ENCODE results near the gene FFAR1.

Gene FFAR1

DNA sequence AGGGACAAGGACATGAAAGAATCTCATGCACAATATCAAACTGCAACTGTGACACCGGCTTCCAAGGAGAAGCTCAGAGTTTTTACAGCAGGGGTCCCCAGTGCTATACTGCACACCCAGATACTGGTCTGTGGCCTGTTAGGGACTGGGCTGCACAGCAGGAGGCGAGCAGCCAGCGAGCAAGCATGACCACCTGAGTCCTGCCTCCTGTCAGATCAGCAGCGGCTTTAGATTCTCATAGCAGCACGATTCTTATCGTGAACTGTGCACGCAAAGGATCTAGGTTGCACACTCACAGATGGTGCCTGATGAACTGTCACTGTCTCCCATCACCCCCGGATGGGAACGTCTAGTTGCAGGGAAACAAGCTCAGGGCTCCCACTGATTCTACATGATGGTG is 31.8 kb upstream of the FFAR1 start:
- no peak for DNase-seq

DNA sequence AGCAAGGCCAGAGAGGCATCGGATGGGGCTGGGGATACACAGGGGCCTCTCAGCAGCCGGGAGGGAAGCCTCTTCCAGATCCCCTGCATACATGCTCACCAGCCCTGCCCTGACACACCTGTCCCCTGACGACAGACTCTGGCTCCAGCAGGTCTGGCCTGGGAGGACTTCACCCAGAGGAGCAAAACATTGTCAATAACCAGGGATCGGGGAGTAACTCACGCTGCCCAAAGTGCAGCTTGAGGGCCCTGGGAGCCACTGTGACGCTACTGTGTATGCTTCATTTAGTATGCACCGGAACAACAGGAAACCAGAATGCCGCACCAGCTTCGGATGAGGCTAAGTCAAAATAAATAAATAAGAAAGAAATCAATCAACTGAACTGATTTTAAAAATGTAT is 31.1 kb upstream of the FFAR1 start:
- no peak for DNase-seq

DNA sequence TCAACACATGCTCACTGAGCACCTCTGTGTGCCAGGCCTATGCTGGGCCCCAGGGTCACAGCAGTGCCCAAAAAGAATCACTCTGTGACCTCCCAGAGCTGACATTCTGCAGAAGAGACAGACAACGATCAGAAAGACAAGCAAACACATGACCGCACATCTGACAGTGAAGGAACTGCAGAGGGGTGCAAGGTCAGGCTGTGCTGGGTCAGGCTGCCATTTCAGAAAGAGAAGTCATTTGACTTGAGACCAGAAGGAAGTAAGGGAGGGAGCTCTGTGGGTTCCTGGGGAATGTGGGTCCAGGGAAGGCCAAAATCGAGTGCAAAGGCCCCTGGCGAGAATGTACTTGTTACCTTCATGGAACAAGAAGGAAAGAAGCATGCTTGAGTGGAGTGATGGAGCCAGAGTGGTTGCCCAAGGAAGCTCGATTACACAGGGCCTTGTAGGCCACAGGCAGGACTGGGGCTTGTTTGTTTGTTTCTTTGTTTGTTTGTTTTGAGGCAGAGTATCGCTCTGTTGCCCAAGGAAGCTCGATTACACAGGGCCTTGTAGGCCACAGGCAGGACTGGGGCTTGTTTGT is 30.1 kb upstream of the FFAR1 start:
- no peak for DNase-seq

DNA sequence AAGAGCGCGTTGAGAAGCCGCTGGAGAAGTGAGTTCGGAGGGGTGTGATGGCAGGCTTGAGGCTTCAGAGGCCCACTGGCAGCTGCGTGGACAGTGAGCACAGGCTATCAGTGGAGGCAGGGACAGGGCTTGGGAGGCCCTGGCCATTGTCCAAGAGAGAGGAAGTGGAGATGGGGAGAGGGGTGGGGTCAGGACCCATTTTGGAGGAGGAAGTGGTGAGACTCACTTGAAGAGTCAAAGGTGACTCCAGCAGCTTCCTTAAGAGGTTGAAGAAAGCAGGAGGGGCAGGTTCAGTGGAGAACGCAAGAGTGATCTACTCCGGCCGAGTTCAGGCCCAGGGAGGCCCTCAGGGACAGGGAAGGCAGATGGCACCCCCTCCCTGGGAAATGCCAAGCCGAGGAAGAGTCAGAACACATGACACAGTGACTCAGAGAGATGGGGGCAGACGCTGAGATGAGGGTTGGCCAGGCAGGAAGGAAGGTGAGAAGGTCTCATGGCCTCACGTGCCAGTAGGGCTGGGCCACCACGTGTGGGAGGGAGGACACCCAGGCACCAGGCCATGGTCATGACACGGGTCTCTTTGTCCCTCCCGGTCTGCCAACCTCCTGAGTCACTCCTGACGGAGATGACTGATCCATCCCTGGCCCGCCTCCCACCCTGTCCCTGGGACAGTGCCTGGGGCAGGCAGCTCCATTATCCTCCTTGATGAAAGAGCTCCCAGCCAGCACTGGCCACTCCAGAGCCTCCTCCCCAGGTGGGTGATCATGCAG is 28.8 kb upstream of the FFAR1 start:
- DNase-seq, result peak in 1 of 2 donors; percentile 83

DNA sequence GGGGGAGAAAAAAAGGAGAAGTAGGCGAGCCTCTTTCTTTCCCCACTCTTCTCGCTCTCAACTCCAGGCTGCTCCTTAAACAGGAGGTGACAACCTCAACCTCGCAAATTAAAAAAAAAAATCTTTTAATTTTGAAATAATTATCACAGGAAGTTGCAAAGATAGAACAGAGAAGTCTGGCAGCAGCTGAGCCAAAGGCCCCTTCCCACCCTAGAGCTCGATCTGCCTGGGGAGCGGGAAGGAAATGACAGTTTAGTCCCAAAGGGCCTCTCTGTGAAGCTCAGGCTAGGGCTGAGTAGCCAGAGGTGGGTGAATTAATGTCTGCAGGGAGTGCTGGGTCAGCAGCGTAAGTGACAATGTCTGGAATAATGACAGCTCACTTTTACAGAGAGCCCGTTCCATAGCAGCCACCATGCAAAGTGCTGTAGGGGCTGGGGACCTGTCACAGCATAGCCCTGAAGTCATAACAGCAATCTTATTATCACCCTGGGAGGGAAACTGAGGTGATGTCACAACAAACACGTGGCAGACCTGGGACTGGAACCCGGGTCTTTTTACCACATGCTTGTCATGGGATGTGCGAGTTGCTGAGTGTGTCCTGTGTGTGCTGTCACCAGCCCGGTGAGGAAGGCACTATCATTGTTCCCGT is 27.5 kb upstream of the FFAR1 start:
- peak in 1 of 2 donors; percentile 47 for DNase-seq

DNA sequence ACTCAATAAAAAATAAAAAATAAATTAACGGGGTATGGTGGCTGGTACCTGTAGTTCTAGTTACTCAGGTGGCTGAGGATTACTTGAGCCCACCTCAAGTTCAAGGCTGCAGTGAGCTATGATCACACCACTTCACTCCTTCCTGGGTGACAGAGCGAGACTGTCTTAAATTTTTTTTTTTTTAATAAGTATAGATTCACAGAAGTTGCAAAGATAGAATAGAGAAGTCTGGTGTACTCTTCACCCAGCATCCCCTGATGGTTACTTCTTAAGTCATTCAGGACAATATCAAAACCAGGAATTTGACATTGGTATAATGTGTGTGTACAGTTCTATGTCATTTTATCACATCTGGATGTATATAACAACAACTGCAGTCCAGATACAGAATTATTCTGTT is 26.4 kb upstream of the FFAR1 start:
- no peak for DNase-seq

DNA sequence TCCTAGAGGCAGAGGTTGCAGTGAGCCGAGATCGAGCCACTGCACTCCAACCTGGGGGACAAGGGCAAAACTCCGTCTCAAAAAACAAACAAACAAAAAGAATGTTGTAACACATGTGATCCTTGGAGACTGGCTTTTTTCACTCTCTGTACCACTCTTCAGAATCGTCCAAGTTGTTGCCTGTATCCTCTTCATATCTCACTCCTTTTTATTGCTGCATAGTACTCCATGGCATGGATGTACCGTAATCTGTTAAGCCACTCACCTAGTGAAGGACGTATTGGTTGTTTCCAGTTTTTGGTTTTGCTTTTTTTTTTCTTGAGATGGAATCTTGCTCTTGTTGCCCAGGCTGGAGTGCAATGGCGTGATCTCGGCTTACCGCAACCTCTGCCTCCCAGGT is 25.7 kb upstream of the FFAR1 start:
- no peak for DNase-seq

DNA sequence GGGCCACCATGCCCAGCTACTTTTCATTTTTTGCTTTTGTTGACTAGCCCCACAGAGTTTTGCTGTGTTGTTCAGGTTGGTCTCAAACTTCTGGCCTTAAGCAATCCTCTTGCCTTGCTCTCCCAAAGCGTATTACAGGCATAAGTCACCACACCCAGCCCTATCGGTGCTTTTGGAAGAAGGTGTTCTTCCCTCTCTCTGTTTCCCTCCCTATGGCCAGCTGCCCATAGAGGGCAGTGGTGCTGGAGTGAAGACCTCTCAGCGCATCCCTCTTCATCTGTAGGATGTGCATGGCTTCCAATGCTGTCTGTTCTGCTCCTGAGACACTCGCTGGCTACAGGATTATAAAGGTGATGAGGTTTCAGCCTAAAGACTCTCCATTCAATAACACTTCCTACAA is 20.1 kb upstream of the FFAR1 start:
- no peak for DNase-seq

DNA sequence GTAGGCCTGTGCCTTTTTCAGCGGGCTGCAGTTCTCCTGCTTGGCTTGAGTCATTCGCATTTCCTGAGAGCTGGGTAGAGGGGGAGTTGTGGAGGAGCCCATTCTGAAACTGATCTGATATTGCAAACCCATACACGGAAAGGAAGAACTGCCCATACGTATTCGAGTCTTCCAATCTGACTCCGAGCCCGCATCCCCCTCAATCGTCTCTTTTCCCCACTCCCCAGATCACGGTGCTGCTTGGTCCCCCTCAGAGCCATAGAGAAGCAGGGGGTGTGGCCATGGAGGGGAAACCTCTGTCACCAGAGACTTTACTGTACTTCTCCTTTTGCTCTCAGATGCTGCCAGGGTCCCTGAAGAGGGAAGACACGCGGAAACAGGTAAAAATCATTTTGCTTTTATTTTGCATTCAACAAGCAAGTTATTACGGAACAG is 18.8 kb upstream of the FFAR1 start, which contains the start of gene CD22:
CD22 (plus strand) TSS at position 337 of the 435 bp plus-strand sequence. CDS start 2,854 bp downstream, outside the sequence.
- peak in 1 of 2 donors; percentile 66 for DNase-seq

DNA sequence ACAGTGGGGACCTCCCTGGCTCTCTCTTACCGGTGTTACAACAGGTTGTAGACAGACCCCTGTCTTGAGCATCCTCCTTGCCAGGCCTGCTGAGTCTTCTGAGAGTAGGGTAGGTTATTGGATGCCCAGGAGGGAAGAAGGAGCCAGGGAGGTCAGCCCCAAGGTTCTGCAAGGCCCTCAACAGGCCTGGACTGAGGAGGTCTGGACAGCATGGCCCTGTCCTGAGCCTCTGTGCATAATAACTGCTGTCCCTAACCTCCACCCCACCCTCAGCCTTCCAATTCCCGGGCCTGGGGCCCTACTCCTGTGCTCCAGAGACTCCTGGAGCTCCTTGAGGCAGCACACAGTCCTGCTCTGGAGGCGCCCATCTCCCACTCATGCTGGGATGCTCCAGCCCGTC is 18.4 kb upstream of the FFAR1 start:
- no peak for DNase-seq

DNA sequence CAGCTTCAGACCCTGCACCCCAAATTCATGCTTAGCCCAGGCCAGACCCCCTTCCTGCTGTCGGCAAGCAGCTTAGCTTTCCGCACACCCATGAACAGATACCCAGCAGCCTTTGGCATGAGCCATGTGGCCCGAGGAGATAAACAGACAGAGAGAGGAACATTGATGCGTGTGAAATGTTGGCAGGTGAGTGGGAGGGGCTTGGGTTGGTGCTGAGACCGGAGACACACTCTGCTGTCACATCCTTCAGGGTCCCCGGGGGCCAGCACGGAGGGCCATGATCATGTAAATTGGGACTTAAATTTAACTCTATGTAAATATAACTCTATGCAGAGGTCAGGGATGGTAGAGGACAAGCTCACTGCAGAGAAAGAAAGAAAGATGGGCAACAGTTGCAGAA is 17.2 kb upstream of the FFAR1 start:
- DNase-seq, result peak in 1 of 2 donors; percentile 83

DNA sequence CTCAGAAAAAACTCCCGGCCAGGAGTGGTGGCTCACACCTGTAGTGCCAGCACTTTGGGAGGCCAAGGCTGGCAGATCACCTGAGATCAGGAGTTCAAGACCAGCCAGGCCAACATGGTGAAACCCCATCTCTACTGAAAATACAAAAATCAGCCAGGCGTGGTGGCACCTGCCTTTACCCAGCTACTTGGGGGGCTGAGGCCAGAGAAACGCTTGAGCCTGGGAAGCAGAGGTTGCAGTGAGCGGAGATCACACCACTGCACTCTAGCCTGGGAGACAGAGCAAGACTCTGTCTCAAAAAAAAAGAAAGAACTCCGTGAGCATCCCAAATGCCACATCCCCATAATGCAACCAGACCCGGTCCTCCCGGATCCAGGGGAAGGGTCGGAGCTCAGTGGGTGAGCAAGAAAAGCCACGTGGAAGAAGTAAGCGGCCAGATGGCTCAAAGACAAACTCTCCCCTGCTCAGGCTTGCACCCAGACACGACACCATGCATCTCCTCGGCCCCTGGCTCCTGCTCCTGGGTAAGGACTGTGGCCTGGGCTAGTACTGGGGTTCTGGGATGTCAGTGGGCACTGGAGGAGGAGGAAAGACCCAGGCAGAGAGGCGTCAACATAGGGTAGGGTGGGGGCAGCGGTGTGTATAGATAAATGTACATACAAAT is 16.0 kb upstream of the FFAR1 start:
- no peak for DNase-seq

DNA sequence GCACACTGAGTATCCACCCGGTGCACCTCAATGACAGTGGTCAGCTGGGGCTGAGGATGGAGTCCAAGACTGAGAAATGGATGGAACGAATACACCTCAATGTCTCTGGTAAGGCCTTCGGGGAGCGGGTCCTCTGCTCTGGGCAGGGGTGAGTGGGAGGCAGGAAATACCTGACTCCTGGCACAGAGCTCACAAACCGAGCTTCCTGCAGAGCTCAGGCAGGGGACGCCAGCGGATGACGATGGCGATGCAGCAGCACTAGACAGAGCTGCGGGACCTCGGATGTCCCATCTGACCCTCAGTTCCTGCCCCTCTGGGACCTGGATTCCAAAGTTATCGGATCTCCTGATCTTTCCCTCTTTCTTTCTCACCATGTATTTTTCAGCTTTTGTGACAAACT is 14.9 kb upstream of the FFAR1 start:
- DNase-seq, result no peak

DNA sequence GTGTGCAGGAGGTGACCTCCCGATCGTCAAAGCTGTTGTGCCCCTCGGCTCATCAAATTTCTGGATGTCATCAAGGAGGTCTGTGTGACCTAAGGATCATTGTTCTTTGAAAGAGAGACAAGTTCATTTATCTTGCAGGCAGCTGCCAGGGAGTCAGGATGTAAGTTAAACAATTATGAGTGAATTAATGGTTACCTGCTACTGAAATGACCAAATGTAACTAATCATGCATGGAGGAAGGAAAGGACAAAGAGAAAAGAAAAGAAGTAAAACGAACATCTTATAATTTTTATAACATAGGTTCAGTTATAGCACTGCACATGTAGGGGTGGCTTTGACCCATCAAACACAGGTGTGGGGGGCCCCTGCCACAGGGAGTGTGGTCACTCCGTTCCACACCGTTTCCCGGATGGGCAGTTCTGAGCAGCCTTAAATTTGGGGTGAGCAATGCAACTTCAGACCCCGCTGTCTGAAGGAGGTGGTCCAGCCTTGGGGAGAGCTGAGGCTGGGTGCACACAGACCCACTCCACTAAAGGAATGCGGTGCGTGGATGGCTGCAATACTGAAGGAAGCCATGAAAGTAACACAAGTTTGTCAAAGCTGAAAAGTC is 13.5 kb upstream of the FFAR1 start:
- no peak for DNase-seq

DNA sequence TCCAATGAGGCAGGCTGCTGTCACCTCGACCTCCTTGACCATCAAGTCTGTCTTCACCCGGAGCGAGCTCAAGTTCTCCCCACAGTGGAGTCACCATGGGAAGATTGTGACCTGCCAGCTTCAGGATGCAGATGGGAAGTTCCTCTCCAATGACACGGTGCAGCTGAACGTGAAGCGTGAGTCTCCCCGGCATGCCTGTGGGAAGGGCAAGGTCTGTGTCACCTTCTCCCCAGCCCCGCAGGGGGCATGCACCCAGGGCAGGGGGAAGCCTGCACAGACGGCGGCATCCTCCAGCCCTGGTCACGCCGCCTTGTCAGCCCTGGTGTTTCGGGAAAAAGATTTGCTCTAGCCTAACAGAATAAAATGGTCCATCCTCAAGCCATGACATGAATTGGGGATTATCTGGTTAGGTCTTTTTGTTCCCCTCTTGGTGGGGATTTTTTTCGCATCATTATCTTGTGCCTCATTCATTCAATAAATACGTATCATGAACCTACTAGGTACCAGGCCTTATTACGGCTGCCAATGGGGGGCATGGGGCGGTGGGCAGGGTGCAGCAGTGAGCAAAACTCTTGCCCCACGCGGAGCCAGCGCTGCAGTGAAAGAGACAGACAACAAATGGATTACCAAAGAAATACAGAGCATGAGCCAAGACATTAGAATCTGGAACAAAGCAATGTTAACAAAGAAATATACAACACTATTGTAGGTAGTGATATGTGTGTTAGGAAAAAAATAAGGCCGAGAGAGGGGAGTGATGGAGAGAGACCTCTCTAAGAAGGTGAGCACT is 11.3 kb upstream of the FFAR1 start:
- no peak for DNase-seq

DNA sequence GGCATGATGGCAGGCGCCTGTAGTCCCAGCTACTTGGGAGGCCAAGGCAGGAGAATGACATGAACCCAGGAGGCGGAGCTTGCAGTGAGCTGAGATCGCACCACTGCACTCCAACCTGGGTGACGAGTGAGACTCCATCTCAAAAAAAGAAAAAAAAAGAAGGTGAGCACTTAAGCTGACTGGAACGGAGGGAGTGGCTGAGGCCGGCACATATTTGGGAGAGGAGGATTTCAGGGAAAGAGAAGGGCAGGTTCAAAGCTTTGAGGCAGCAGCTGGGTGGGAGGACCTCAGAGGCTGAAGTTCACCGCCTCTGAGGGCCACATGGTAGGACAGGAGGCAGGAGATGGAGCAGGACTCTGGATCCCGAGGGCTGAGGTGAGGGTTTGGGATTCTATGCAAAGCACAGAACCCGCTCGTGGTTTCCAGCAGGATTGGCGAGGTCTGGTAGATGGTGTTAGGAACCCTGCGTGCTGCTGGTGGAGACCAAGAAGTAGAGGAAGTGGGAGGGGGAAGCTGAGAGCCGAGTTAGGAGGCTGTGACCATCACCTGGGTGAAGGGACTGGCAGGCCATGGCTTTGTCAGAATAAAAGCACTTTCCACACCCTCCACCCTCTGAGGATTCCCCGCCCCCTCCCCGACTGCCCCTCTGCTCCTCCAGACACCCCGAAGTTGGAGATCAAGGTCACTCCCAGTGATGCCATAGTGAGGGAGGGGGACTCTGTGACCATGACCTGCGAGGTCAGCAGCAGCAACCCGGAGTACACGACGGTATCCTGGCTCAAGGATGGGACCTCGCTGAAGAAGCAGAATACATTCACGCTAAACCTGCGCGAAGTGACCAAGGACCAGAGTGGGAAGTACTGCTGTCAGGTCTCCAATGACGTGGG is 10.4 kb upstream of the FFAR1 start:
- DNase-seq, result no peak

DNA sequence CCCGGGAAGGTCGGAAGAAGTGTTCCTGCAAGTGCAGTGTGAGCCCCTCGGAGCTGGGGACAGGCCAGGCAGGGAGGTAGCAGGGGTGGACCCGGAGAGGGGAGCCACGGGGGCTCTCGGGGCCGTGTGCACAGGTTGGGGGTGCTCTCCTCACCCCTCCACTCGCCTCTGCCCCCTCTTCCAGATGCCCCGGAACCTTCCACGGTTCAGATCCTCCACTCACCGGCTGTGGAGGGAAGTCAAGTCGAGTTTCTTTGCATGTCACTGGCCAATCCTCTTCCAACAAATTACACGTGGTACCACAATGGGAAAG is 9.8 kb upstream of the FFAR1 start:
- no peak for DNase-seq

DNA sequence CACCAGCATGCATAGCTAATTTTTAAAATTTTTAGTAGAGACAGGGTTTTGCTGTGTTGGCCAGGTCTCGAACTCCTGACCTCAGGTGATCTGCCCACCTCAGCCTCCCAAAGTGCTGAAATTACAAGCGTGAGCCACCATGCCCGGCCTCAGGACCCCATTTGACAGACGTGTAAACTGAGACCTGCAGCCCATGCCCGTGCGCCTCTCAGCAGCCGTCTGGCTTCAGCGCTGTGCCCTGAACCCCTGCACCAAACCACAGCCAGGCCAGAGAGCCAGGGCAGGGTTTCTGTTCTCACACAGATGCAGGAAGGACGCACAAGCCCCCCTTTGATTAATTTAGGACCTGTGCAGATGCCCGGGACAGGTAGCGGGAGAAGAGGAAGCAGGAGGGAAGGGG is 7.3 kb upstream of the FFAR1 start:
- no peak for DNase-seq

DNA sequence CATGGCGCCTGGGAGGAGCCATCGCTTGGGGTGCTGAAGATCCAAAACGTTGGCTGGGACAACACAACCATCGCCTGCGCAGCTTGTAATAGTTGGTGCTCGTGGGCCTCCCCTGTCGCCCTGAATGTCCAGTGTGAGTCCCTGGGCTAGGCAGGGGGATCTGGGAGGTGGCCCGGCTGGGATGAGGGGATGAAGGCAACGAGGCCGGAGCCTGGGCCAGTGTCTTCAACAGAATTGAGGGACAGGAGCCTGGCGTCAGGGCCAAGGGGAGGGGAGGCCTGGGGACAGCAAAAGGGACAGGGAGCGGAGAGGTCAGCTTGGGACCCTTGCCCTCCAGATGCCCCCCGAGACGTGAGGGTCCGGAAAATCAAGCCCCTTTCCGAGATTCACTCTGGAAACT is 6.7 kb upstream of the FFAR1 start:
- DNase-seq, result no peak

DNA sequence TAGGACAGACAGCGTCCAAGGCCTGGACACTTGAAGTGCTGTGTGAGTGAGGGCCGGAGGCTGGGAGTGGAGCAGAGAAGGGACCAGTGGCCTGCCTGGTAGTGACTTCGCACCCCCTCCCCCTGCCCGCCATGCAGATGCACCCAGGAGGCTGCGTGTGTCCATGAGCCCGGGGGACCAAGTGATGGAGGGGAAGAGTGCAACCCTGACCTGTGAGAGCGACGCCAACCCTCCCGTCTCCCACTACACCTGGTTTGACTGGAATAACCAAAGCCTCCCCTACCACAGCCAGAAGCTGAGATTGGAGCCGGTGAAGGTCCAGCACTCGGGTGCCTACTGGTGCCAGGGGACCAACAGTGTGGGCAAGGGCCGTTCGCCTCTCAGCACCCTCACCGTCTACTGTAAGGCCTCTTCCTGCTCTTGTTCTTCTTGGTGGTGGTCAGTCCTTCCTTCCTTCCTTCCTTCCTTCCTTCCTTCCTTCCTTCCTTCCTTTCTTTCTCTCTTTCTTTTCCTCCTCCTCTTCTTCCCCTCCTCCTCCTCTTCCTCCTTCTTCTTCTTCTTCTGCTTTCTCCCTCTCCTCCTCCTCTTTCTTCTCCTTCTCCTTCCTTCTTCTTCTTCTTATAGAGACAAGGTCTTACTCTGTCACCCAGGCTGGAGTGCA is 6.0 kb upstream of the FFAR1 start:
- no peak for DNase-seq

DNA sequence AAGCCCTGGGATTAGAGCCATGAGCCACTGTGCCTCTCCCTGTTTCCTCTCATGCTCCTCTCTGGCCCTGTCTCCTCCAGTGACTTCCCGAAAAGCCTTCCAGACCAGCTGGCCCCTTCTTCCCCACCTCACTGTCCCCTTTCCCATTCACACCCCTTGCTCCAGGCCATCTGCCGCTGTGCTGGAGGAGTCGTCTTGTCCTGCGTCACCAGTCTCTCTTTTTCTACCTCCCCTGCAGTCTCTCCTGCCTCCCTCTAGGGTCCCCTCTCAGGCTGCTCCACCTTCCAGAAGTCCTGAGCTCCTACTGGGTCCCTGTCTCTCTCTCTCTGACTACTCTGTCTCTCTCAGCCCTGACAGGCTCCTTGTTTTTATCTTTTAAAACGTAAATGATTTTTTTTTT is 5.3 kb upstream of the FFAR1 start:
- DNase-seq, result no peak

Data from CD4-positive, alpha-beta T cell treated with Interleukin-4 for 1 hour (primary cell).